Hematopoietic multipotent progenitor cell treated with erythropoietin and hydrocortisone succinate and interleukin-3 and kit ligand, for 6 days (in vitro differentiated cells): ENCODE measurements around the gene TRPC1.
A peak's percentile ranks its signal among the peaks of the same experiment; 100 is the strongest.
"Not testable (repeated sequence)": the region's sequence is repeated elsewhere in the genome, so short reads cannot be mapped to it uniquely, and the experiment has no call there.

ENCODE experiments used
- DNase-seq: peaks from one replicate; pipeline ENCODE4 v3.0.0-alpha.2; 2015

The TRPC1 gene

DNA sequence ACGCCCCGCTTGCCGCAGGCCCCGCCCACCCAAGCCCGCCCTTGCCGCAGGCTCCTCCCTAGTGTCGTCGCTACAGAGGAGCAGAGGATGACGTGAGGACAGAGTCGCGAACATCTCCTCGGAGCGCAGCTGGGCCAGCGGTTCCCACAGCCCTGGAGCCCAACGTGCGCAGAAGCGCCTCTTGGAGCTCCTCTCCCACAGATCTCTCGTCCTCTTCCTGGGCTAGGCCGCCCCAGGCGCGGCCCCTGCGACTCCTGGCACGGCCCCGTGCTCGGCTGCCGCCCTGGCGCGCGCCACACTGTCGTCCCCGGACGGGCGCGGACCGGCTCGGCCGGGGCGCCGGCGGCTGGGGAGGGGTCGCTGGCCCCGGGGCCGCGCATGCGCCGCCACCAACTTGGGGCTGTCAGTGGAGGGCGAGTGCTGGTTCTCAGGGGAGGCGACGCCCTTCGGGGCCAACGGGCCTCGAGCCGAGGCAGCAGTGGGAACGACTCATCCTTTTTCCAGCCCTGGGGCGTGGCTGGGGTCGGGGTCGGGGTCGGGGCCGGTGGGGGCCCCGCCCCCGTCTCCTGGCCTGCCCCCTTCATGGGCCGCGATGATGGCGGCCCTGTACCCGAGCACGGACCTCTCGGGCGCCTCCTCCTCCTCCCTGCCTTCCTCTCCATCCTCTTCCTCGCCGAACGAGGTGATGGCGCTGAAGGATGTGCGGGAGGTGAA, at the start of gene TRPC1:
Gene TRPC1 (plus strand): TSS at position 67 of the 714 bp plus-strand sequence. CDS start 526 bp downstream, at position 593.
- peak; percentile 90 for DNase-seq

DNA sequence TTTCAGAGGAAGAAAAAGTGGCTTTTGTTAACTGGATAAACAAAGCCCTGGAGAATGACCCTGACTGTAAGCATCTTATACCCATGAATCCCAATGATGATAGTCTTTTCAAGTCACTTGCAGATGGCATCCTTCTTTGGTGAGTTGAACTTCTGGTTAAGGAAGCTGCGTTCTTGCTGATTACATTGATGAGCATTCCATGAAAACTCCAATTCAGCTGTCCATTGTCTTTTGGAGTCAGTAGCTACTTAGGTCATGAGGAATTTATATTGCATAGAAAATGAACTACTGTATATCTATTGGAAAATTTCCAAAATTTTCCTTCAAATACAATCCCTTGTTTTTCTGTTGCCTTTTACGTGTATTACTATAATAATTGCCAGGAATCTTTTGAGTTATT, 47.7 kb upstream of the TRPC1 start:
- no peak for DNase-seq

DNA sequence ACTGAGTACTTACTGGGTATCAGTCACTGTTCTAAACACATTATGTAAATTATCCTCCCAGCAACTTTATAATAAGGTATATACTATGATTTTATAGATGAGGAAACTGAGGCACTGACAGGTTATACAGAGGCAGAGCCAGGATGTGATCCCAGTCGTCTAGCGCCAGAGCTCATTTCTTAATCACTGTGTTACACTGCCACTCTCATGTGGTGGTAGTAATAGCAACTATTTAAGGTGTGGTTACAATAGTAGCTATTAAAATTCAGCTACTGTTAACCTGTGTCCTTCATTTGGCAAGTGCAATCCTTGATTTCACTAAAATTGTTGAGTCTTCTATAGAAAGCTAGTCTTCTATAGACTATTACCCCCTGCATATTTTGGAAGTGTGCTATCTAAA, 43.1 kb upstream of the TRPC1 start:
- peak; percentile 16 for DNase-seq

DNA sequence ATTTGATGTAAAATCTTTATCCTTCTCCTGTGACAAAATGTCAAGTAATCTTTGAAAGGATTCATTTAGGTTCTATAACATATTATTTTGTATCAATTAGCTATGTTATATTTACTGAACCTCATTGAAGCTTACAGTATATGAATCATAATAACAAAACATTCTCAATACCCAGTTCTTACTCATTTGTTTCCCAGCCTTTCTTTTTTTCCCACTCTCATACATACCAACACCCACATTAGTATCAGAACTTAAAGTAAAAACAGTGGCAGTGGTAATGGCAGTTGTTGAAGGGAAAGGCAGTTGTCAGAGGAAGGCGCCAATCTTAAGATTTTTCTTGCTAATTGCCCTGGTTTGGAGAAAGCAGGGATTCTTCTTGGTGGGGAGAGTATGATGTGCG, 33.2 kb upstream of the TRPC1 start:
- DNase-seq: no peak

DNA sequence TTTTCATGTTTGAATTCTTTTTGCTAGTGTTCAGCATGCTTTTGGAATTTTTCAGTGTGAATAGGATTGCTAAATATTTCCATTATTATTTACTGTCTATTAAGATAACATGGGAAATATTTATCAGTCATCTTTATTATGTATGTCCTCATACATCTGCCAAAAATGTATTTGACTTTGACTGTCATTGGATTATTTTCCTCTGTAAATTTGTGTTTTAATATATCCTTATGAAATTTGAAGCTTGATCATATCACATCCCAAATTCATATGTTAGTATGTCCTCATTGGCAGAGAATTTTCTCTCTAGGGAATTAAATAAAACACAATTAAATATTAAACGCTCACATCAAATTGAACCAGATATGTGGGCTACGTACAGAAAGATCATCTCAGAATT, 32.3 kb upstream of the TRPC1 start:
- no peak for DNase-seq

DNA sequence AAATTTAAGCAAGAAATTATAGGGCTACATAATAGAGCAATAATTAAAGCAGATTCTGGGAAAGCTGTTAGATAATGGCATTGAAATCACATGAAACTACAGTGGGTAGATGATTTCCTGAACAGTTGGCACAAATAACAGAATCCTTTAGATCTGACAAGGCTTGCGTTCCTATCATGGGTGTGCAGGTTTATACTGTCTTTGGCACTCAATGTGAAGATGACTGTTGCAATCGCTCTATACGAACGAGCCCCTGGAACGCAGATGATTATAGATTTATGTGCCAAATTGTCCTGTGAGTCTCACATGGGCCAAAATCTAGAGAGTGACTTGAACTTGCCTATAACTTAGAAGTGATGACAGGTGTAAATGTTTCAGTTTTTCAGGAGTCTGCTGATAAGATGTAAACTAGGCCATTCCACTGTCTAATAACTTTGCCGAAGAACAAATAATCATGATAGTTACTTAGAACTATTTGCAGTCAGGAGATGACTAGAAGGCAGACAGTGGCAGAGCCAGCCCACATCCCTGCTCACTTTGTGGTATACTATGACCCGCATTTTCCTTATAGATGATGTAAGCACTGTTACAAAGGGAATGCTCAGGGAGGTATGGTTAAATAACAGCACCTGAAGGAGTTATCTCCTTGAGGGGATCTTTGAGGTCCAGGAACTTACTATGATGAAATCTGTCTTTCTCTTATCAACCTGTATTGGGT, 30.5 kb upstream of the TRPC1 start:
- peak; percentile 50 for DNase-seq

DNA sequence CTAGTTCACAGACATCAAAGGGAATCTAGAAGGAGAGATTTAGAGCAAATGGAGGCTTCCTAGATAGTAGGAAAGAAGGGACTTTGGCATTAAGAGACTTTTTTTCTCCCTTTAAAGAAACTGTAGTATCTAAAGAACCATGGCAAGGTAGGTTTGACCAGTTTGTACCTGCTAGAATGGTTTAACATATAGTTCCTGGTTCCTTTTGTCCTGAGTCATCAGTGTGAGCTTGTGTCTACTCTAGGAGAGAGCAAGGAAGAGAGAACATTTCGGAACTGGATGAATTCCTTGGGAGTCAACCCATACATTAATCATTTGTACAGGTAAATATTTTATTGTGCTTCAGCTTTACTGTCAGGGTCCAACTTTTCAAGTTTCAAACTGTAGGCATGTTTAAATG, 29.6 kb upstream of the TRPC1 start:
- no peak for DNase-seq

DNA sequence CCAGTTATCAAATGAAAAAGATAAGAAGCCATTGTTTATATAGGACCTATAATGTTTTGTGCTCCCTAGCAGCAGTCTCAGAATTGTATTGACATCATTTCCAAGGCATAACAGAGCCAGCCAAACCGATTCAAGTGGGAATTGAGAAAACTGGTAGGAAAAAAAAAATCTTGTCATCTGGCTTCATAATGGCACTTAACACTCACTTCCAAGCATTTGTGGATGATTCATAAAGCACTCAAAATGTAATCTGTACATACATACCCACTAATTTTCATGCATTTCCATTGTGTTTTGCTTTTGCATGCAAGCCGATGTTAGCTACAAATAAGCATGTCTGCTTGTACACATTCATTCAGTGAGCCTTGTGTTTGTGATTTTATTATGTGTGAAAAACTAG, 18.6 kb upstream of the TRPC1 start:
- DNase-seq: no peak

DNA sequence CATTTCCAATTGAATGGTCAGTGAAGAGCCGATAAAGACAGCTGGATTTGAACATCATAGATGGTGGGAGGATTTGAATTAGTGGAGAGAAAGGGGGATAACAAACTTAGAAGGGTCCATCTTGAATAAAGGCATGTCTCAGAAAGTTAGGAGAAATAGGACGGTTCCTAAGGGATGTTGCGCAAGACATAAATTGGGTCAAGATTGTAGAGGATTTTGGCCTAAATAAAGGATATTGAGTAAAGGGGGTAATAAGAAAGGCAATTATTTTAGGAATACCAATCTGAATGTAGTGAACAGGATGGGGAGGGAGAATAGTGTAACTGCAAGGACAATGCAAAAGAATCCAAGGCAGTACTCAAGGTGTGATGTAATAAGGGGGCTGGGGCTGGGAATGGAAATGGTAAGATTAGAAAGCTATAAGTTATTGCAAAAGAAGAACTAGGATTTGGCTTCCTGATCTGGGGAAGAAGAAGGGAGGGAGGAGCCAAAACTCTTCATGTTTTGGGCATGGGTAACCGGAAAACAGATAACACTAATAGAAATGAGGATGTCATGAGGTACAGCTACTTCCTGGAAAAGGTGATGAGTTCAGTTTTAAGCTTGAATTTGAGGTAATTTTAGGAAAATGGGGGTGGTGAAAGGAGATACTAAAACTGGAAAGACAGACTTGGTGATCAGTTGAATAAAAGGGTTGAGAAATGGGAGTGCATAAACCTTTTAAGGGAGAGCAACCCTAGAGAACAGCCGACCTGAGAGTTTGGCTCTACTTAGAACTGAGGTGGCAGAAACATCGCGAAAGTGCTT, 17.3 kb upstream of the TRPC1 start:
- no peak for DNase-seq

DNA sequence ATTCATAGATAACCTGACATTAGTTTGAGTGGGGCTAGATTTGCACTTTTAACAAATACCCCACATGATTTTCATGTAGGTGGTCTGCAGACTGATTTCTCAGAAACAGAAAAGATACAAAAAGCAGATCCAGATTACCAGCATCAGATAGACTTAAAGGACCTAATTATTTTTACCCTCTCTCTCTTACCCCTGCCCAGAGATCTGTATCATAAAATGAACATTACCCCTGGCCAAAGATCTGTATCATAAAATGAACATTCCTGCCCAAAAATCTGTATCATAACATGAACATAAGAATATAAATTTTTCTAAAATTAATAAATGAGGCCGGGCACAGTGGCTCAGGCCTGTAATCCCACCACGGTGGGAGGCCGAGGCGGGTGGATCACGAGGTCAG, 14.6 kb upstream of the TRPC1 start:
- no peak for DNase-seq

DNA sequence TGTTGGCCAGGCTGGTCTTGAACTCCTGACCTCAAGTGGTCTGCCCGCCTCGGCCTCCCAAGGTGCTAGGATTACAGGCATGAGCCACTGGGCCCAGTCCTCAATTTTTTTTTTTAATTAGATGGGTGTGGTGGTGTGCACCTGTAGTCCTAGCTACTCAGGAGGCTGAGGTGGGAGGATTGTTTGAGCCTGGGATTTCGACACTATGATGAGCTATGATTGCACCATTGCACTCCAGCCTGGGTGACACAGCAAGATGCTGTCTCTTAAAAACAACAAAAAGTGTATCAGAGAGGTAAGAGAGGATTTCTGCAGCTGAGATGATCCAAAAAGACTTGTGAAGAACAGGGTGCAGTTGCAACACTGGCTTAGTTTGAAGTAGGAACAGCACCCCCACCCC, 9.0 kb upstream of the TRPC1 start:
- DNase-seq: not testable (repeated sequence)

DNA sequence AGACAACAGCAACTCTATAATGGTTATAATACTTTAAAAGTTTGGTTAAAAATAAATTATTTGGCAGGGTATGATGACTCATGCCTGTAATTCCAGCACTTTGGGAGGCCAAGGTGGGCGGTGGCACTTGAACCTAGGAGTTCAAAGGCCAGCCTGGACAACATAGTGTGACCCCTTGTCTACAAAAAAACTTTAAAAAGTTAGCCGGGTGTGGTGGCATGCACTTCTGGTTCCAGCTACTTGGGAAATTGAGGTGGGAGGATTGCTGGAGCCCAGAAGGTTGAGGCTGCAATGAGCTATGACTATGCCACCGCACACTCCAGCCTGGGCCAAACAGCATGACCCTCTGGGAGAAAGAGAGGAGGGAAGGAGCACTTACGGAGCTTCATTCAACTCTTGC, 7.7 kb upstream of the TRPC1 start:
- DNase-seq: no peak

DNA sequence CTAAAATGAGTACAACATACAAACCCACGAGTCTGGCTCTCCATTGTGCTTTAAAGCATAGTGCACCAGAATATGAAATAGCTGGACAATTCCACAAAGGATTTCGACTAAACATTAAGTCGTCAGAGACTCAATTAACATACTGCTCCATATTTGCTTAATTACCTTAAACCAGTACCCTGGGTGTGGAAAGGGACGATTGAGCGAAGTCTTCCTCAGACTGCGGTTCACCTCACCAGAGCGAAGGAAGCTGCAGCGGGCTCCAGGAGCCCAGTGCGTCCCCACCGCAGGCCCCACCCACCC, 218 bp upstream of the TRPC1 start:
- DNase-seq: no peak

DNA sequence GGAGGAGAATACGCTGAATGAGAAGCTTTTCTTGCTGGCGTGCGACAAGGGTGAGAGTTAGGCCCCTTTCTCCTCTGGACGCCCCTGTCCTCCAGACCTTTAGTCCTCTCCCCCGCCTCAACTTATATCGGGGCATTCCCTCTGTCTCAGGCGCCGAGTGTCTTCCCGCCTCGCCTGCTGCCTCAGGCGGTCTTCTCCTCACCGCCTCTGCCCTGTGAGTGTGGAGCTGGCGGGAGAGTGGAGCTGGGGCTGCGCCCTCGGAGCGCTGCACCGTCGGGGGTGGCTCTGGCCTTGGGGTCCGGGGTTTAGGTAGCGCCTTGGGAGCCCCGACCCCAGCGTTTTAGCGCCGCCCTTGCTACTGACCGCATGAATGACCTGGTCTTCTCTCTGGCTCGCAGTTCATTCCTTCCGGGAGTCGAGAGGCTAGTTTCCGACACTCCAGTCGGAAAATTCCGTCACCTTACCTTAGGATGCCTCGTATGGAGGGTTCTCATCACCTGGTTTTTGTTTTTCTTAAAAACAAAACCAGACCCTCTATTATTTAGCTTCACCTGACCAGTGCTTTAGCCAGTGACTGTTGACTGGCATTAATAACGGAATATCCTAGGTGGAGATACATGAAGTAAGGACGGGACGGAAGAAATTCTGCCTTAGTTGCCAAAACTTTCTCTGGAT, 985 bp downstream of the TRPC1 start:
- DNase-seq: no peak

DNA sequence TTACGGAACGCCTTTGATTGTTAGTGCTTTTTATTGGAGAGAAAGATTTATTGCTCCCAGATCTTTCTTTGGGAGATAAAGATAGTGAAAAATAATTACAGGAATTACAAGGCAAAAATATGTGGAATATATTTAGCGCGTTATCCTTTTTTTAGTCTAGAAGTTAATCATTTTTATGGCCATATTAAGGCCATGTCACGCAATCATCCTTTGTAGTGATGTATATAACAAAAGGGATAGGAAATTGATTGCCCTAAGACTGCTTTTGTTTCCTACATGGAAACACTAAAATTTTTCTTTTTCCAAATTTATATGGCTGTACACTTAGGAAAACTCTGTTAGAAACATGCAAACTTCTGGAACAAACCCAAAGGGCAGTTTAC, 1.5 kb downstream of the TRPC1 start:
- DNase-seq: no peak

DNA sequence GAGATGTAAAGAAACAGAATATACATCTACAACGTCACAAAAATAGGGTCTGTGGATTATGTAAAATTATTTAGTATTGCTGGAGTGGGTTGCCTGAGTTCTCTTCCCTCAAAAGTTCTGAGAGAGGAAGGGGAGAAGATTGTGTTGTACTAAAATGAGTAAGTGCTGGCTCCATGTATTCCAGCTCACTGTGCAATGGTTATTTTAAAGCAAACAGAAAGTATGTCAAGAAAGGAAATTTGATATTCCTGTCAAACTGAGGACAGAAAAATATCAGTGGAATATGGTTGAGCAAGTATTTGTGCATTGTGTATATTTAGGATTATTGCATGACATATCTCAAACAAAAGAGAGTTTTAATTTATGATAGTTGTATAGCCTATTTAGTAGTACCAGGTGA, 2.2 kb downstream of the TRPC1 start:
- DNase-seq: no peak

DNA sequence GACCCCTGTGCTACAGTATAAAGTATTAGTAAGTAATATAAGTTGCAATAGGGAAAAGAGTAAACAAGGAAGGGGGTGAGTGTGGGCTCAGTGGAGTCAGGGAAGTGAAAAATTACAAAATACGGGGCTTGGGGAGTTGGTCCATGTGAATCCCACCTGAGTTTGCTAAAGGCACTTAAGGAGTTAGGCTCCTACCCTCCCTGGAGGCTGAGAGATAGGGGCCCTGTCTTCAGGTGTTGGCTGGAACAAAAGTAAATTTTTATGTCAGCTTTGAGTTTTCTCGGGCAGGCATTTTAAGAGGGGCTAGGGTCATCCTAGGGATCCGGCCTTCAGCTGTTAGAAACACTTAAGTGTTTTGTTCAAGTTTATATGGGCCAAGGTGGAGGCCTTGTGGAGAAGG, 8.2 kb downstream of the TRPC1 start:
- no peak for DNase-seq

DNA sequence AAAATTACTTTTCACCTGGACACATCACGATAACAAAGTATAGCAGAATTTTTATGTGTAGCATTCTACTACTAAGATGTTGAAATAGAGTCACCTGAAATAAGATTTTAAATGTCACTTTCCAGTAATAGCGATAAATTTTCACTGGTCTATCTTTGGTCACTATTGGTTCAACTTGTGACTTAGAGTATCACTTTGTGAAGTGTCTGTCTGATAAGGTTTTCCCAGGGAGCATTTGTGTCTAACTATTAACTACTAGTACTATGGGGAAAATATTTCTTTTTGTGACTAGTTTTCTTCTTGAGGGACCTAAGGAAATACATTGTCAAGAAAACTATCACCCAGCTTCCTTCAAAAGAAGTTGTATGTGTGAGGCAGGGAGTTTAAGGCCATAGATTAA, 11.0 kb downstream of the TRPC1 start:
- no peak for DNase-seq

DNA sequence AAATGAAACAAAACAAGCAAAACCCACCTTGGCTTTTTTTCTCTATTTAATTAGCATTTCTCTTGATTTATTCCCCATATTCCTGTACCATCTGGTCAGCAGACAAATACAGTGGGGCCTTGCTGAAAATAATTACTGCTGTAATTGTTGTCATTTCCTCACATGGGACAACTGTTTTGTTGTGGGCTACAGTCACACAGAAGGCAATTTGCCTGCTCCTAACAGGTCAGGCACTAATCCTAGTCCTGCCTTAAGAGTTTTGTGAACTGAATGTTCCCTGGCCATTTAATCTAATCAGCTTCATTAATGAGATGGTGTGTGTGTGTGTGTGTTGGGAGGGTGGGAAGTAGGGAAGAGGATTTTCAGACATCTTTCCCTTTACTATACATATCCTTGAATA, 11.6 kb downstream of the TRPC1 start:
- DNase-seq: no peak

DNA sequence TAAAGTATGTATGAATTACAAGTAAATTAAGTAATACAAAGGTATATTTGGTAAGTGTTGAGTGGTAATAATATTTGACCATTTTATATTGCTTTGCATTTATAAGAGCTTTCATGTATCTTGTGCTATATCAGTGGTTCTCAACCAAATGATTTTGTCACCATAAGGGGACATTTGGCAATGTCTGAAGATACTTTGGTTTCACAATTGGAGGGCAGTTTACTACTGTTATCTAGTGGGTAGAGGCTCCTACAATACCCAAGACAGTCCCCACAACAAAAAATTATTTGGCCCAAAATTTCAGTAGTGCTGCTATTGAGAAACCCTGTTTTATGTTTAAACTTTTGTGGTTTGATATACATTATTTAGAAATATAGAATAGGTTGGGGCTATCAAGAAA, 14.6 kb downstream of the TRPC1 start:
- peak; percentile 58 for DNase-seq

DNA sequence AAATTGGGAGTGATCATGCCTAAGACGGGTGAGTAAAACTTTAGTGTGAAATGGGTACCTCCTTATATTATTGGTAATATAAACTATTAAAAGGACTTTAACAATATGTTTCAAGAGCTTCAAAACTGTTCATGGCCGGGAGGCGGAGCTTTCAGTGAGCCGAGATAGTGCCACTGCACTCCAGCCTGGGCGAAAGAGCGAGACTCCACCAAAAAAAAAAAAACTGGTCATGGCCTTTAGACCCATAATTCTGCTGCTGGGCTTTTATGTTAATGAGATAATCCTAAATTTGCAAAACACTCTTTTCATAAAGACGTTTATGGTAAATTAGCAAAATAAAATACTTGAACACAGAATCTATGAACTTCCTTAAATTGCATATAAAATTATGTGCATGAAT, 22.8 kb downstream of the TRPC1 start:
- no peak for DNase-seq

DNA sequence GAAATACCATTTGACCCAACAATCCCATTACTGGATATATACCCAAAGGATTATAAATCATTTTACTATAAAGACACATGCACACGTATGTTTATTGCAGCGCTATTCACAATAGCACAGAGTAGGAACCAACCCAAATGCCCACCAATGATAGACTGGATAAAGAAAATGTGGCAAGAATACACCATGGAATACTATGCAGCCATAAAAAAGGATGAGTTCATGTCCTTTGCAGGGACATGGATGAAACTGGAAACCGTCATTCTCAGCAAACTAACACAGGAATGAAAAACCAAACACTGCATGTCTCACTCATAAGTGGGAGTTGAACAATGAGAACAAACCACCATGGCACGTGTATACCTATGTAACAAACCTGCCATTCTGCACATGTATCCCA, 26.7 kb downstream of the TRPC1 start:
- not testable (repeated sequence) for DNase-seq

DNA sequence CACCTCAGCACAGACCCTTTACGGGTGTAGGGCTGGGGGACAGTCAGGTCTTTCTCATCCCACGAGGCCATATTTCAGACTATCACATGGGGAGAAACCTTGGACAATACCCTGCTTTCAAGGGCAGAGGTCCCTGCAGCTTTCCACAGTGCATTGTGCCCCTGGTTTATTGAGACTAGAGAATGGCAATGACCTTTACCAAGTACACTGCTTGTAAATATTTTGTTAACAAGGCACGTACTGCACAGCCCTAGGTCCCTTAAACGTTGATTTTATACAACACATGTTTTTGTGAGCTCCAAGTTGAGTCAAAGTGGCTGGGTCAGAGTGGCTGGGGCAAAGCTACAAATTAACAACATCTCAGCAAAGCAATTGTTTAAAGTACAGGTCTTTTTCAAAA, 28.8 kb downstream of the TRPC1 start:
- DNase-seq: not testable (repeated sequence)

DNA sequence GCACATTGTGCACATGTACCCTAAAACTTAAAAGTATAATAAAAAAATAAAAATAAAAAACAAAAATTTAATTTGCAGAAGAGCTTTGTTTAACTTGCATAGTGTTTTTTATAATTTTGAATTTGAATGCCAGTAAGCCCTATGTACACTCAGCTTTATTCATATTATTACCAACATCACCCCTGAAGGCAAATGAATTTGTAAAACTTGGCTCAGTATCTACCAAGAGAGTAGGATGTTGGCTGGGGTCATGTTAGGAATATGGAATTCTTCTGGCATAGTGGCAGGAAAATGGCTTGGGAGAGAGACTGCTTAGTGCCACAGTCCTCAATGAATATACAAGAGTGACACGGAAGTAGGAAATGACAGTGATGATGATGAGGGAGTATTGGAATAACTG, 30.7 kb downstream of the TRPC1 start:
- no peak for DNase-seq
